ENCODE data around the gene PDGFC.
A peak's percentile ranks its signal among the peaks of the same experiment; 100 is the strongest.

The PDGFC gene

GRCh38 chr4:156894234-156894633 lies 77.4 kb downstream of the PDGFC start:
- TF ChIP-seq CTCF (IDR thresholded peaks at IDR 0.05): no peak
- DNase-seq (ENCODE audit: low spot score): no peak
- Histone ChIP-seq H3K27ac (no peak overlapping the region), H3K4me3 (no peak overlapping the region)

- no peak overlapping the region for H3K27ac ChIP-seq
- no peak for DNase-seq (ENCODE audit: low spot score)
- no peak overlapping the region for H3K4me3 ChIP-seq
- no peak for TF ChIP-seq CTCF (IDR thresholded peaks at IDR 0.05)
These were observed 78.8 kb downstream of the PDGFC start for GRCh38 chr4:156892805-156893204.

DNA sequence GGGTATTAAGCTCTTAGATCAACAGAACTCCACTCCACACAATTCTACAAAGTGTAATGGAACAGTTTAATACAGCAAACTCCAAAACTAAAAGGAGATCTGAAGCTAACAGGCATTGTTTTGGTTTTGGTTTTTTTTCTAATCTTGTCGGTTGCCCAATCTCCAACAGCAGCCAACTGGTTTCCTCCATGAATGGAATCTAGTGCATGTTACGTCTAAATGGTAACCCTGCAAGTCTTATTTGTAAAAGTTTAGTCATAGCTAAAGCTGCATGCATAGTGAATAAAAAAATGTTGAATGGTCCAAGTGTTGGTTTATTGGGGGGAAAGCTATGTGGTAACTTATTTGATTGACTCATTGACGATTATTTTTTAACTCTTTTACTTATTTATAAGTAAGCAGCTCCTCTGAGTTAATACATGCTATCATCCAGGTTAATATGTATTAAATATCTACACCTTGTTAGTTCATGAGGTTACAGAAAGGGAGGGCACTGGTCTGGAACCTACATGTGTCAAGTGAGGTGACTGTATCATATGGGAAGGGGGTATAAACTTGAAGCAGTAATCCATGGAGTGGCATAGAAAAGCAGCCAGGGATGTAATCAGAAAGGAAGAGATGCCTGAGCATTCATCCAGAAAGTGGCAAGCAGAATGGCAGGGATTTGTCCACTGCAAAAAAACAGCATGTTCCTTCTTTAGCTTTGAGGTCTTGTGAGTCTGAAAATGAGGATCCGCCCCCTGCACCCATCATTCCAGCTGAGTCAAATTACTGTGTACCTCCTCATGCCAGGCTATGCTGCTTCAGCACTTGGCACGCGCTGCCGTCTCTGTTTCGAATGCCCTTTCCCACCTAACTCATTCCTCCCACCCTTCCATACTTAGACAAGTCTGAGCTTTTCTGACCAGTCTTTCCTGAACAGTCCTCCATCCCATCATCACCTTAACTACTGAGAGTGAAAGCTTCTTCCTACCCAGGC lies 81.7 kb downstream of the PDGFC start:
- DNase-seq (ENCODE audit: low spot score): no peak
- no peak for TF ChIP-seq CTCF (IDR thresholded peaks at IDR 0.05)
- Histone ChIP-seq H3K4me3 (no peak overlapping the region), H3K27ac (peak overlapping the region in 1 of 2 donors; percentile 39)

DNA sequence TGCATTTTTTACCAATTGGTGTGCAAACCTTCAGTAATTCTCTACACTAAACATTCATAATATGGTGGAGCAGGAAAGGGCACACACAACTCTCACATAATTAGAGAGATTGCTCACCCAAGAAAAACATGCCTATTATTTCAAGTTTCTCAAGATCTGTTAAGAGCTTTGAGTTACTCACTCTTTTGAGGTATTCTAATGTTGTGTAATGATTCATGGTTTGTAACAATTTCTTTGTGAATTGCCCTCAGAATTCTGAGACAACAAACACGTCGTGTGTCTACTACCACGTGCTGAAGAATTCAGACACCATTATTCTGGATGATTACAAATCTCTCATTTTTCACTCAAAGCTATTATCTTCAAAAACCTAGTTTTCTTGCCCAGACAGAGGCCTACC lies 82.8 kb downstream of the PDGFC start:
- H3K27ac ChIP-seq: no peak overlapping the region
- no peak for DNase-seq (ENCODE audit: low spot score)
- no peak for TF ChIP-seq CTCF (IDR thresholded peaks at IDR 0.05)

DNA sequence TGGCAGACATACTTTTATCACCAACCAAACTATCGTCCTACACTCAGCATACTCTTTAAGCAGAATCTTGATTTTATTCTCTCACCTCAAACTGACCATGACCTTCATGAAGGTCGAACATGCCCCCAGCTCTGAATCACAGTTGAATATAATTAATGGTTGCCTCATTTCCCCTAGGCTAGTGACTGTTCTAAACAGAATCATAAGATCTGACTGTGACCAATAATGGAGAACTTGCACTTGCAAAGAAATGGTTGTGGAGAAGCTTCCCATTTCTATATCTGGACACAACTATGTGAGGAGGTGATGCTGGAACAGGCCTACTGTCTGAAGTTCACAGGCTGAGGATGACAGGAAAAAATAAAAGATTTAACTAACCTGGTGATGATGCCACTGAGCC lies 85.1 kb downstream of the PDGFC start:
- DNase-seq (ENCODE audit: low spot score): no peak
- no peak overlapping the region for H3K4me3 ChIP-seq
- no peak overlapping the region for H3K27ac ChIP-seq
- no peak for TF ChIP-seq CTCF (IDR thresholded peaks at IDR 0.05)

More for the DNA sequence above, 82.8 kb downstream of the PDGFC start:
- H3K4me3 ChIP-seq: no peak overlapping the region

GRCh38 chr4:156885374-156885773 lies 86.2 kb downstream of the PDGFC start:
- H3K4me3 ChIP-seq: no peak overlapping the region
- DNase-seq (ENCODE audit: low spot score): no peak
- H3K27ac ChIP-seq: no peak overlapping the region
- no peak for TF ChIP-seq CTCF (IDR thresholded peaks at IDR 0.05)

- Histone ChIP-seq H3K4me3 (no peak overlapping the region), H3K27ac (no peak overlapping the region)
- no peak for DNase-seq (ENCODE audit: low spot score)
- no peak for TF ChIP-seq CTCF (IDR thresholded peaks at IDR 0.05)
These were observed 87.4 kb downstream of the PDGFC start for GRCh38 chr4:156884183-156884582.
